Measurements from ENCODE around the gene MFAP5.

DNA sequence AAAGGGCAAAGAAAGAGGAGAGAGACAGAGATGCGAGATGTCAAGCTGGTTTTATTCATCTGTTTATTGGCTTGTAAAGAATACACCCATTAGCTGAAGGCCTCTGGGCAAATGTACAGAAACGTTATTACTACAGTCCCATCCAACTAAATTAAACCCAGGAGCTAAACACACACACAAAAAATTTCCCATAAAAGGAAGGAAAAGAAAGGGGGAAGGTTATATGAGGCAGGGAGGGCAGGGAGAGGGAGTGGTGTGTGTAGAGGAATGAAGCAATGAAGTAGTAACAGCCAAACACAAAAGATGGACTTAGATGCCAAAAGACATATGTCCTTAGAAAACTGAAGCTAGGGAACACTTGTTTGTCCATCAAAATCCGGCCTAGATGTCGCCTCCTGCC is 3.1 kb upstream of the MFAP5 start:
- no peak for TF ChIP-seq ZFX (IDR thresholded peaks at IDR 0.05)
- TF ChIP-seq, protein P1, sequence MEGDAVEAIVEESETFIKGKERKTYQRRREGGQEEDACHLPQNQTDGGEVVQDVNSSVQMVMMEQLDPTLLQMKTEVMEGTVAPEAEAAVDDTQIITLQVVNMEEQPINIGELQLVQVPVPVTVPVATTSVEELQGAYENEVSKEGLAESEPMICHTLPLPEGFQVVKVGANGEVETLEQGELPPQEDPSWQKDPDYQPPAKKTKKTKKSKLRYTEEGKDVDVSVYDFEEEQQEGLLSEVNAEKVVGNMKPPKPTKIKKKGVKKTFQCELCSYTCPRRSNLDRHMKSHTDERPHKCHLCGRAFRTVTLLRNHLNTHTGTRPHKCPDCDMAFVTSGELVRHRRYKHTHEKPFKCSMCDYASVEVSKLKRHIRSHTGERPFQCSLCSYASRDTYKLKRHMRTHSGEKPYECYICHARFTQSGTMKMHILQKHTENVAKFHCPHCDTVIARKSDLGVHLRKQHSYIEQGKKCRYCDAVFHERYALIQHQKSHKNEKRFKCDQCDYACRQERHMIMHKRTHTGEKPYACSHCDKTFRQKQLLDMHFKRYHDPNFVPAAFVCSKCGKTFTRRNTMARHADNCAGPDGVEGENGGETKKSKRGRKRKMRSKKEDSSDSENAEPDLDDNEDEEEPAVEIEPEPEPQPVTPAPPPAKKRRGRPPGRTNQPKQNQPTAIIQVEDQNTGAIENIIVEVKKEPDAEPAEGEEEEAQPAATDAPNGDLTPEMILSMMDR (conservative IDR thresholded peaks at IDR 0.05): no peak

Measured in C4-2B (cell line).